GM23248 (cell line): ENCODE measurements around the gene MAP3K1.

ENCODE experiments used
- EZH2 ChIP-seq: fragments of 200-600 bp; sonication (generic); IDR thresholded peaks from 2 replicates; pipeline ENCODE4 v1.6.1; 2018; ENCODE audit warnings: antibody characterized with exemption, mild to moderate bottlenecking; ENCODE audit not compliant: insufficient read depth, poor library complexity, severe bottlenecking
- EZH2phosphoT487 ChIP-seq: fragments of 200-600 bp; sonication (generic); IDR thresholded peaks from 2 replicates; pipeline ENCODE4 v1.6.1; 2018; ENCODE audit warnings: antibody characterized with exemption, moderate library complexity, mild to moderate bottlenecking, low read depth; ENCODE audit not compliant: insufficient read depth

DNA sequence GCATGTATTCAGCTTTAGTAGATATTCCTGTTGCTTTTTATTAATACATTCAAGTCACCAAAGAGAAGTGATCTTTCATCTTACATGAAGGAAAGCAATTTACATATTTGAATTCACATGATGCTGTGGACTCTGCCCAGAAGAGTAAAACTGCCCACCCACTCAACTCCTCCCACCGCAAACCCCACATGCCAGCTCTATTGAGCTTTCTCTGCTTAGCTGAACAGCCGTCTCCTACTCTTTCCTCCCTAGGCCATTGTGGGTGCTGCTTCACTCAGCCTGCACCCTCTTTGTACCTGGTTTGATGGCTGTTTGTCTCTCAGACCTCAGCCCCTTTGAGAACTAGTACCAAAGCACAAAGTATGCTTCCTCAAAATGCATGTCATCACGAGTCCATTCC, 48.4 kb upstream of the MAP3K1 start:
- no peak for TF ChIP-seq EZH2phosphoT487
- TF ChIP-seq EZH2 = no peak
